ENCODE results near the gene SEC24D. TPM values are rescaled to one million over a fixed set of nuclear protein-coding genes. Genes with fewer than 3 reads are reported as not detected.
"Not testable (repeated sequence)": the region's sequence is repeated elsewhere in the genome, so short reads cannot be mapped to it uniquely, and the experiment has no call there.

Gene SEC24D
- total RNA-seq, 1 experiment from 2014 or later, result 35.8 TPM

DNA sequence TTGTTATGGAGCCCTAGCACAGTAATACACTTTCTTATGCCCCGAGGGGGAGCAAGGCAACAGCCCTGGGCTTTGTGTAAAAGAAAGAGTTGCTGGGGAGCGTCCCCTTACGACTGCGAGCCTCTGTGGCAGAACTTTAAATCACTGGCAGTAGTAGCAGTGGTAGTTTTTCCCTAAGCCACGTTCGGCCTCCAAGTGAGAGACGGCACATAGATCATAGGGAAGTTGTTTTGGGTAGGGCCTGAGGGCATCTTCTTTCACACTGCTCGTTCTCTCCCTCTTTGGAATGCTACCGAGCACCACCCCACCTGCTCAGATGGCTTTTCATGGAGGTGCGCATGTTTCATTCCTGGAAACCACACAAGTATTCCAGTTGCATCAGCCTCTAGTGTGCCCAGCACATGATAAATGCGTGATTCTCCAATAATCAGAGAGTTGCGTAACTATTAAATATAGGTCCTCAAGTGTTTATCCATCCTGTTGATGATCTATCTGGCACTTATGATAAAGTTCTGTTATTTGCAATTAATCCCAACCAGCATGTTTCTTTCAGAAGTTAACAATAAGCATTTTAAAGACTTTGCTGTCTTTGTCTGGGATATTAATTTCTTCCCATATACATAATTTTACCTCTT, 45.7 kb upstream of the SEC24D start:
- Histone ChIP-seq H3K27me3 (replicated peaks; ENCODE audit: insufficient read depth, low read depth, low read length, poor library complexity) (no peaks in the 10 kb centered on the region), H3K9me3 (ENCODE audit: low read depth, low read length, poor library complexity, severe bottlenecking) (no peaks in the 10 kb centered on the region), H3K36me3 (ENCODE audit: insufficient read depth, low read length, poor library complexity, severe bottlenecking) (no peaks in the 10 kb centered on the region), H3K4me3 (ENCODE audit: low read depth, low read length, poor library complexity, severe bottlenecking) (no peak overlapping the region), H3K27ac (ENCODE audit: low read depth, low read length, poor library complexity, severe bottlenecking) (no peak overlapping the region), H3K4me1 (ENCODE audit: insufficient read depth, low read length, poor library complexity, severe bottlenecking) (no peaks in the 10 kb centered on the region)
- ChIA-PET POLR2A (ENCODE audit: low non-redundant PET) (no interaction called here), CTCF (no interaction called here)
- BruUV-seq (replicated peaks), result no TSS peak
- DNase-seq (ENCODE audit: low spot score), result no peak
- intact Hi-C loops (cut with micrococcal nuclease; ENCODE audit: unreplicated experiment), result no loop called here
- TF ChIP-seq, protein P1, sequence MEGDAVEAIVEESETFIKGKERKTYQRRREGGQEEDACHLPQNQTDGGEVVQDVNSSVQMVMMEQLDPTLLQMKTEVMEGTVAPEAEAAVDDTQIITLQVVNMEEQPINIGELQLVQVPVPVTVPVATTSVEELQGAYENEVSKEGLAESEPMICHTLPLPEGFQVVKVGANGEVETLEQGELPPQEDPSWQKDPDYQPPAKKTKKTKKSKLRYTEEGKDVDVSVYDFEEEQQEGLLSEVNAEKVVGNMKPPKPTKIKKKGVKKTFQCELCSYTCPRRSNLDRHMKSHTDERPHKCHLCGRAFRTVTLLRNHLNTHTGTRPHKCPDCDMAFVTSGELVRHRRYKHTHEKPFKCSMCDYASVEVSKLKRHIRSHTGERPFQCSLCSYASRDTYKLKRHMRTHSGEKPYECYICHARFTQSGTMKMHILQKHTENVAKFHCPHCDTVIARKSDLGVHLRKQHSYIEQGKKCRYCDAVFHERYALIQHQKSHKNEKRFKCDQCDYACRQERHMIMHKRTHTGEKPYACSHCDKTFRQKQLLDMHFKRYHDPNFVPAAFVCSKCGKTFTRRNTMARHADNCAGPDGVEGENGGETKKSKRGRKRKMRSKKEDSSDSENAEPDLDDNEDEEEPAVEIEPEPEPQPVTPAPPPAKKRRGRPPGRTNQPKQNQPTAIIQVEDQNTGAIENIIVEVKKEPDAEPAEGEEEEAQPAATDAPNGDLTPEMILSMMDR (conservative IDR thresholded peaks at IDR 0.05; ENCODE audit: low read depth, low read length), result no peak
- TF ChIP-seq EZH2 (IDR thresholded peaks at IDR 0.05; ENCODE audit: borderline replicate concordance, low read depth, low read length, poor library complexity, severe bottlenecking), result no peak

DNA sequence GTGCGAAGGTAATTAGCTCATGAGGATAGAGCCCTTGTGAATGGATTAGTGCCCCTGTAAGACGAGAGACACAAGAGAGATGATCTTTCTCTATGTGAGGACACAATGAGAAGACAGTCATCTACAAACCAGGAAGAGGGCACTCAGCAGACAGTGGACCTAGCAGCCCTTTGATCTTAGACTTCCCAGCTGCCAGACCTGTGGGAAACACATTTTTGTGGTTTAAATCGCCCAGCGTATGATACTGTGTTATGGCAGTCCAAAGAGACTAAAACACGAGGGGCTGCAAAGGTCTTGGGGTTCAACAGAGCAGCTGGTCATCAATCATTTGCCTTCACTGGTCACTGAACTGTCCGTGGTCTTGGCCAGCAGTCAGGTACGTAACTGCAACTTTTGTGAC, 43.5 kb upstream of the SEC24D start:
- ChIA-PET POLR2A (ENCODE audit: low non-redundant PET) (no interaction called here), CTCF (no interaction called here)
- DNase-seq (ENCODE audit: low spot score), result no peak
- TF ChIP-seq EZH2 (IDR thresholded peaks at IDR 0.05; ENCODE audit: borderline replicate concordance, low read depth, low read length, poor library complexity, severe bottlenecking), result no peak
- TF ChIP-seq, protein P1 (conservative IDR thresholded peaks at IDR 0.05; ENCODE audit: low read depth, low read length), result no peak
- no peak overlapping the region for H3K27ac ChIP-seq (ENCODE audit: low read depth, low read length, poor library complexity, severe bottlenecking)
- H3K9me3 ChIP-seq (ENCODE audit: low read depth, low read length, poor library complexity, severe bottlenecking), result no peaks in the 10 kb centered on the region
- H3K27me3 ChIP-seq (replicated peaks; ENCODE audit: insufficient read depth, low read depth, low read length, poor library complexity), result no peaks in the 10 kb centered on the region
- no TSS peak for BruUV-seq (replicated peaks)
- H3K4me3 ChIP-seq (ENCODE audit: low read depth, low read length, poor library complexity, severe bottlenecking), result no peak overlapping the region
- no peaks in the 10 kb centered on the region for H3K4me1 ChIP-seq (ENCODE audit: insufficient read depth, low read length, poor library complexity, severe bottlenecking)
- intact Hi-C loops (cut with micrococcal nuclease; ENCODE audit: unreplicated experiment), result no loop called here
- H3K36me3 ChIP-seq (ENCODE audit: insufficient read depth, low read length, poor library complexity, severe bottlenecking), result no peaks in the 10 kb centered on the region

DNA sequence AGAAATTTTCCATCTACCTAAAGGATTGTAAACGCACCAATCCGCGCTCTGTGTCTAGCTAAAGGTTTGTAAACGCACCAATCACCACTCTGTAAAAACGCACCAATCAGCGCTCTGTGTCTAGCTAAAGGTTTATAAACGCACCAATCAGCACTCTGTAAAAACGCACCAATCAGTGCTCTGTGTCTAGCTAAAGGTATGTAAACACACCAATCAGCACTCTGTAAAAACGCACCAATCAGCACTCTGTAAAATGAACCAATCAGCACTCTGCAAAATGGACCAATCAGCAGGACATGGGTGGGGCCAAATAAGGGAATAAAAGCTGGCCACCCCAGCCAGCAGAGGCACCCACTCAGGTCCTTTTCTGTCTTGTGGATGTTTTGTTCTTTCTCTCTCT, 42.6 kb upstream of the SEC24D start:
- CTCF ChIA-PET; H3K9me3 ChIP-seq (ENCODE audit: low read depth, low read length, poor library complexity, severe bottlenecking); H3K27me3 ChIP-seq (replicated peaks; ENCODE audit: insufficient read depth, low read depth, low read length, poor library complexity); H3K4me1 ChIP-seq (ENCODE audit: insufficient read depth, low read length, poor library complexity, severe bottlenecking); POLR2A ChIA-PET (ENCODE audit: low non-redundant PET); H3K4me3 ChIP-seq (ENCODE audit: low read depth, low read length, poor library complexity, severe bottlenecking); H3K27ac ChIP-seq (ENCODE audit: low read depth, low read length, poor library complexity, severe bottlenecking); BruUV-seq (replicated peaks); DNase-seq (ENCODE audit: low spot score); intact Hi-C loops (cut with micrococcal nuclease; ENCODE audit: unreplicated experiment); H3K36me3 ChIP-seq (ENCODE audit: insufficient read depth, low read length, poor library complexity, severe bottlenecking): not testable (repeated sequence)

DNA sequence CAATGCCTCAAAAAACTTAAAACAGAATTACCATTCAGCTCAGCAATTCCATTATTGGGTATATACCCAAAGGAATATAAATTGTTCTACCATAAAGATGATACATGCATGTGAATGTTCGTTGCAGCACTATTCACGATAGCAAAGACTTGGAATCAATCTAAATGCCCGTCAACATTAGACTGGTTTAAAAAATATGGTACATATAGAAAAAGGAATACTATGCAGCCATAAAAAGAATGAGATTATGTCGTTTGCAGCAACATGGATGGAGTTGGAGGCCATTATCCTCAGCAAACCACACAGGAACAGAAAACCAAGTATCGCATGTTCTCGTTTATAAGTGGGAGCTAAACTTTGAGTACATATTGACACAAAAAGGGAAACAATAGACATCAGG, 41.9 kb upstream of the SEC24D start:
- POLR2A ChIA-PET (ENCODE audit: low non-redundant PET), result interaction anchor here (0.6 kb wide), 1 partner anchor 66 kb away, joined by 3 read pairs; no protein-coding TSS in a partner anchor

More for the DNA sequence above, 41.9 kb upstream of the SEC24D start:
- H3K27ac ChIP-seq (ENCODE audit: low read depth, low read length, poor library complexity, severe bottlenecking), result no peak overlapping the region
- DNase-seq (ENCODE audit: low spot score), result no peak
- no peaks in the 10 kb centered on the region for H3K4me1 ChIP-seq (ENCODE audit: insufficient read depth, low read length, poor library complexity, severe bottlenecking)
- H3K36me3 ChIP-seq (ENCODE audit: insufficient read depth, low read length, poor library complexity, severe bottlenecking), result no peaks in the 10 kb centered on the region
- no TSS peak for BruUV-seq (replicated peaks)
- intact Hi-C loops (cut with micrococcal nuclease; ENCODE audit: unreplicated experiment), result no loop called here
- CTCF ChIA-PET, result no interaction called here
- H3K27me3 ChIP-seq (replicated peaks; ENCODE audit: insufficient read depth, low read depth, low read length, poor library complexity), result no peaks in the 10 kb centered on the region
- no peak overlapping the region for H3K4me3 ChIP-seq (ENCODE audit: low read depth, low read length, poor library complexity, severe bottlenecking)
- no peak for TF ChIP-seq EZH2 (IDR thresholded peaks at IDR 0.05; ENCODE audit: borderline replicate concordance, low read depth, low read length, poor library complexity, severe bottlenecking)
- TF ChIP-seq, protein P1 (conservative IDR thresholded peaks at IDR 0.05; ENCODE audit: low read depth, low read length), result no peak
- no peaks in the 10 kb centered on the region for H3K9me3 ChIP-seq (ENCODE audit: low read depth, low read length, poor library complexity, severe bottlenecking)

Measured in A673 (cell line).